Gastrocnemius medialis (tissue), 4 donors: ENCODE measurements around the gene TMIGD2. TPM values are rescaled to one million over a fixed set of nuclear protein-coding genes. Genes with fewer than 3 reads are reported as not detected.
"Not testable (repeated sequence)": the region's sequence is repeated elsewhere in the genome, so short reads cannot be mapped to it uniquely, and the experiment has no call there.

Experiments used
- ATAC-seq, 2 donors: fragments of 150-250 bp; one replicate each; pipeline ENCODE4 v1.9.1; 2016
- DNase-seq, 2 donors: peaks; one replicate each; pipeline ENCODE4 v3.0.0-alpha.2; 2019
- H3K27ac ChIP-seq, 4 donors: fragments of 200-600 bp; sonication (generic); 1 replicate in 1 of 4; 2 replicates in 3 of 4; pipeline ENCODE4 v1.5.1; 2016 to 2018; ENCODE audit warnings: mild to moderate bottlenecking in 2 of 4, moderate library complexity in 1 of 4
- H3K27me3 ChIP-seq, 3 donors: fragments of 200-600 bp; sonication (generic) in 2 of 3; 1 replicate in 1 of 3; 2 replicates in 2 of 3; pipeline versions ENCODE4 v1.5.1 to v1.6.0; 2016 to 2019; ENCODE audit warnings: mild to moderate bottlenecking in 1 of 3, moderate library complexity in 1 of 3
- H3K36me3 ChIP-seq, 2 donors: fragments of 200-600 bp; sonication (generic) in 1 of 2; one replicate each; pipeline ENCODE4 v1.5.1; 2017 to 2018
- H3K4me1 ChIP-seq, 2 donors: fragments of 200-600 bp; sonication (generic) in 1 of 2; one replicate each; pipeline ENCODE4 v1.5.1; 2016 to 2017; ENCODE audit warnings: mild to moderate bottlenecking in 2 of 2
- H3K4me3 ChIP-seq, 4 donors: fragments of 200-600 bp; sonication (generic) in 3 of 4; 1 replicate in 1 of 4; 2 replicates in 3 of 4; pipeline ENCODE4 v1.5.1; 2016 to 2019; ENCODE audit warnings: mild to moderate bottlenecking in 2 of 4
- H3K9me3 ChIP-seq, 3 donors: fragments of 200-600 bp; sonication (generic) in 2 of 3; 1 replicate in 1 of 3; 2 replicates in 2 of 3; pipeline ENCODE4 v1.5.1; 2016 to 2019
- POLR2A ChIP-seq, 2 donors: fragments of 450-650 bp; IDR thresholded peaks; one replicate each; pipeline ENCODE4 v1.6.1; 2017; ENCODE audit warnings: antibody characterized with exemption in 2 of 2, mild to moderate bottlenecking in 2 of 2, moderate library complexity in 2 of 2
- in situ Hi-C, 4 donors: fragments of 200-750 bp; cut with MboI; loops; one replicate each; pipeline versions ENCODE4 v1.15.0 to v1.8.0; 2017; ENCODE audit warnings: low sequenced_read_pairs in 4 of 4
- intact Hi-C: fragments of 100-400 bp; cut with DNase I; formaldehyde crosslinking; loops from one replicate; pipeline ENCODE4 v1.15.1; 2023; ENCODE audit warnings: low total_unique reads
- total RNA-seq, 4 donors: library from RNA; depleted of rRNA; stranded (reverse); fragments of >200 nt; gene quantifications; one replicate each; pipeline versions ENCODE4 v1.1.0 to v1.2.3, GENCODE V29; 2016
- TF ChIP-seq, protein P1 (sequence below), 5 experiments: fragments of 450-650 bp in 3 of 5; fragments of 200-600 bp in 2 of 5; sonication (generic) in 2 of 5; IDR thresholded peaks in 4 of 5; conservative IDR thresholded peaks in 1 of 5; 1 replicate in 4 of 5; 2 replicates in 1 of 5; pipeline ENCODE4 v1.5.1; 2016 to 2019; ENCODE audit warnings: antibody characterized with exemption in 5 of 5, mild to moderate bottlenecking in 3 of 5, moderate library complexity in 3 of 5

TMIGD2 gene
- total RNA-seq, 4 donors from 2014 or later, result not detected

DNA sequence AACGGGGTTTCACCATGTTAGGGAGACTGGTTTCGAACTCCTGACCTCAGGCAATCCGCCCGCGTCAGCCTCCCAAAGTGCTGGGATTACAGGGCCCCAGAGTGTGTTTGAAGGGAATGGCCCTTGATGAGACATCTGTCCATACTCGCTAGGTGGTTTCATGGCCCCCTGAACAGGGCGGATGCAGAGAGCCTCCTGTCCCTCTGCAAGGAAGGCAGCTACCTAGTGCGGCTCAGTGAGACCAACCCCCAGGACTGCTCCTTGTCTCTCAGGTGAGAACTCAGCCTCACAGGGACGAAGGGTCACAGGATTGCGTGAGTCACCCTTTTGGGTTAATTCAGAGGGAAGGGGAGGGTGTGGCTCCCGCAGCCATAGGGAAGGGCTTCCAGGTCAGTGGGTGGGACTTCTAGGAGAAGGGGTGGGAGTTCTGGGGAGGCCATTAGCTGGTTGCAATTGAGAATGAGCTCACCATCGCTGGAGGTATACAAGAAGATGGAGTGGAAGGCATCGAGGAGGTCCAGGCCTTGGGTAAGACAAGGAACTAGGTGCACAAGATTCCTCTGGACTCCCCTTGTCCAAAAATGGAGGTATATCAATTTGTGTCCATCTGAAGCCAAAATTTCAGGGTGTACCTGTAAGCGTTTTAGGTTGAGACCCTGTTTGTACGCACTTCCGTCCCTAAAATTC is 14.0 kb downstream of the TMIGD2 start:
- TF ChIP-seq, protein P1, sequence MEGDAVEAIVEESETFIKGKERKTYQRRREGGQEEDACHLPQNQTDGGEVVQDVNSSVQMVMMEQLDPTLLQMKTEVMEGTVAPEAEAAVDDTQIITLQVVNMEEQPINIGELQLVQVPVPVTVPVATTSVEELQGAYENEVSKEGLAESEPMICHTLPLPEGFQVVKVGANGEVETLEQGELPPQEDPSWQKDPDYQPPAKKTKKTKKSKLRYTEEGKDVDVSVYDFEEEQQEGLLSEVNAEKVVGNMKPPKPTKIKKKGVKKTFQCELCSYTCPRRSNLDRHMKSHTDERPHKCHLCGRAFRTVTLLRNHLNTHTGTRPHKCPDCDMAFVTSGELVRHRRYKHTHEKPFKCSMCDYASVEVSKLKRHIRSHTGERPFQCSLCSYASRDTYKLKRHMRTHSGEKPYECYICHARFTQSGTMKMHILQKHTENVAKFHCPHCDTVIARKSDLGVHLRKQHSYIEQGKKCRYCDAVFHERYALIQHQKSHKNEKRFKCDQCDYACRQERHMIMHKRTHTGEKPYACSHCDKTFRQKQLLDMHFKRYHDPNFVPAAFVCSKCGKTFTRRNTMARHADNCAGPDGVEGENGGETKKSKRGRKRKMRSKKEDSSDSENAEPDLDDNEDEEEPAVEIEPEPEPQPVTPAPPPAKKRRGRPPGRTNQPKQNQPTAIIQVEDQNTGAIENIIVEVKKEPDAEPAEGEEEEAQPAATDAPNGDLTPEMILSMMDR (IDR thresholded peaks at IDR 0.05 in 4 of 5, conservative IDR thresholded peaks at IDR 0.05 in 1 of 5), result no peak
- TF ChIP-seq POLR2A (IDR thresholded peaks at IDR 0.05), result no peak
- intact Hi-C loops, result no loop called here
- no peak overlapping the region for H3K27ac ChIP-seq
- no peaks in the 10 kb centered on the region for H3K36me3 ChIP-seq
- no peak for ATAC-seq
- peaks cover 0 to 7% (median under 1%) of the 10 kb centered on the region in 3 donors for H3K27me3 ChIP-seq
- H3K4me3 ChIP-seq, result no peak overlapping the region
- no peaks in the 10 kb centered on the region for H3K9me3 ChIP-seq
- DNase-seq, result no peak
- in situ Hi-C loops, result no loop called here
- no peaks in the 10 kb centered on the region for H3K4me1 ChIP-seq

DNA sequence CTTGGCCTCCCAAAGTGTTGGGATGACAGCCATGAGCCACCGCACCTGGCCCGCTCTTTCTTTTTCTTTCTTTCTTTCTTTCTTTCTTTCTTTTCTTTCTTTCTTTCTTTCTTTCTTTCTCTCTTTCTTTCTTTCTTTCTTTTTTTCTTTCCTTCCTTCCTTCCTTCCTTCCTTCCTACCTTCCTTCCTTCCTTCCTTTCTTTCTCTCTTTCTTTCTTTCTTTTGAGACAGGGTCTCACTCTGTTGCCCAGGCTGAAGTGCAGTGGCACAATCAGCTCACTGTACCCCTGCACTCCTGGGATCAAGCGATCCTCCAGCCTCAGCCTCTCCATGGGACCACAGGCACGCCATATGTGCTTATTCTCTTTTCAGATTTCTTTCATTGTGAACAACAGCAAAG is 16.0 kb downstream of the TMIGD2 start:
- H3K4me3 ChIP-seq, intact Hi-C loops, DNase-seq, H3K36me3 ChIP-seq, ATAC-seq, H3K4me1 ChIP-seq, H3K27ac ChIP-seq, in situ Hi-C loops, H3K9me3 ChIP-seq: not testable (repeated sequence)
- H3K27me3 ChIP-seq, result peaks cover 6 to 11% (median 9%) of the 10 kb centered on the region in 3 donors

DNA sequence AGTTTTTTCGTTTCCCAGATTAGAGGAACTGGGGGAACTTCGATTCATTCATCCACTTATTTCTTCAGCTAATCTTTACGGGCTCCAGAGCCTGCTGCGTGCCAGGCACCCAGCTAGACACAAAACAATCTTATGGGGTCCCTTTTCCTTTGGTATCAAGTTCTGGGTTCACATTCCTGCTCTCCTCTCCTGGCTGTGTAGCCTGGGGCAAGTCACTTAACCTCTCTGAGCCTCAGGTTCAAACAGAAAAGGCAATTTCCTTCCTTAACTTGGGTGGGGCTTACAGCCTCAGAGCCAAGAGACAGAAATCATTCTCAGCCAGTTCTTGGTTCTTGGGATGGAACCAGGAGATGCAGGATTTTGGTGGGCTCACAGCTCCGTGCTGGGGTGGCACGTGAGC is 17.2 kb downstream of the TMIGD2 start:
- ATAC-seq (no peak), DNase-seq (no peak)
- Histone ChIP-seq H3K36me3 (no peaks in the 10 kb centered on the region), H3K4me3 (no peak overlapping the region), H3K4me1 (no peaks in the 10 kb centered on the region), H3K9me3 (no peaks in the 10 kb centered on the region), H3K27ac (no peak overlapping the region), H3K27me3 (peaks cover 16 to 23% (median 20%) of the 10 kb centered on the region in 3 donors)
- in situ Hi-C loops, result no loop called here
- intact Hi-C loops, result no loop called here
- TF ChIP-seq, protein P1 (IDR thresholded peaks at IDR 0.05 in 4 of 5, conservative IDR thresholded peaks at IDR 0.05 in 1 of 5), result no peak
- TF ChIP-seq POLR2A (IDR thresholded peaks at IDR 0.05), result no peak

DNA sequence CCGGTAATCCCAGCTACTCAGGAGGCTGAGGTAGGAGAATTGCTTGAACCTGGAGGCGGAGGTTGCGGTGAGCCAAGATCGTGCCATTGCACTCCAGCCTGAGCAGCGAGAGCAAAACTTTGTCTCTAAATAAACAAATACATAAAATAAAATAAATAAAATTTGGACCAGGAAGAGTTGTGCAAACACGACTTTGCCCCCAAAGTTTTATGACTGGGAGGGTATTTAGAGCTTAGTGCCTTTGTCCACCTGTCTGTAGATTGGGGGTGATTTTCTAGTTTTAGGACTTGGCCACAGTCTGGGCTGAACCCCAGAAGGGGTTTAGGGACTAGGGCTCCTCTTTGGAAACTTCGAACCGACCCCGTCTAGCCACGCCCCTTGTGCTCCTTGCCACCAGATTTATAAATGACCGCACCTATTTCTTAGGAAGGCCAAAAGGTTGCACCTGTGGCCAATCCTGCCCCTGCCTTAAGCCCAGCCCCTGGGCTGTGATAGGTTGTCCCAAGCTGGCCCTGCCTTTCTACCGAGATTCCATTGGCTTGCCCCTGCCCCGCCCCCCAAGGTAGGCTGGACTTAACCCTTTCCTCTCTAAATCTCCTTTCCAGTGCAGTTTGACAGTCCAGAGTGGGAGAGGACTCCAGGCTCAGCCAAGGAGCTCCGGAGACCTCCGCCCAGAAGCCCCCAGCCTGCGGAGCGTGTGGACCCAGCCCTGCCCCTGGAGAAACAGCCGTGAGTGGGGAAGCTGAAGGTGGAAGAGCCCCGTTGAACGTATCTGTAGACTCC is 17.8 kb downstream of the TMIGD2 start:
- Histone ChIP-seq H3K4me3 (no peak overlapping the region), H3K36me3 (no peaks in the 10 kb centered on the region), H3K4me1 (peaks cover 0 to 4% of the 10 kb centered on the region in 2 donors), H3K9me3 (no peaks in the 10 kb centered on the region), H3K27ac (no peak overlapping the region), H3K27me3 (peaks cover 21 to 29% (median 27%) of the 10 kb centered on the region in 3 donors)
- TF ChIP-seq, protein P1 (IDR thresholded peaks at IDR 0.05 in 4 of 5, conservative IDR thresholded peaks at IDR 0.05 in 1 of 5), result no peak
- TF ChIP-seq POLR2A (IDR thresholded peaks at IDR 0.05), result no peak
- ATAC-seq, result no peak
- no peak for DNase-seq
- in situ Hi-C loops (no loop called here), intact Hi-C loops (no loop called here)
